ENCODE results near the gene TEKTIP1. TPM values are rescaled to one million over a fixed set of nuclear protein-coding genes. Genes with fewer than 3 reads are reported as not detected.

The TEKTIP1 gene
- total RNA-seq, 1 experiment from 2014 or later = not detected

Other genes starting within 250 kb of the TEKTIP1 start
- 1.7 and 2.2 TPM in 2 replicates for gene NFIC, start 172.6 kb upstream of the TEKTIP1 start, total RNA-seq (2014; rRNA removed; shearing (Covaris generic))
- gene SMIM24, start 58.6 kb upstream of the TEKTIP1 start, total RNA-seq (2014; rRNA removed; shearing (Covaris generic)) = 6.0 and 10.9 TPM in 2 replicates
- not detected in 2 replicates for gene SMIM44, start 55.7 kb upstream of the TEKTIP1 start, total RNA-seq (2014; rRNA removed; shearing (Covaris generic))
- 24.1 and 32.1 TPM in 2 replicates for gene DOHH, start 38.5 kb upstream of the TEKTIP1 start, total RNA-seq (2014; rRNA removed; shearing (Covaris generic))
- gene FZR1, start 32.9 kb upstream of the TEKTIP1 start, total RNA-seq (2014; rRNA removed; shearing (Covaris generic)) = 71.6 and 76.6 TPM in 2 replicates
- 34.6 and 42.3 TPM in 2 replicates for gene MFSD12, start 18.4 kb downstream of the TEKTIP1 start, total RNA-seq (2014; rRNA removed; shearing (Covaris generic))
- gene HMG20B, start 33.8 kb downstream of the TEKTIP1 start, total RNA-seq (2014; rRNA removed; shearing (Covaris generic)) = 109 and 124 TPM in 2 replicates
- 0.11 and 0.21 TPM in 2 replicates for gene GIPC3, start 46.3 kb downstream of the TEKTIP1 start, total RNA-seq (2014; rRNA removed; shearing (Covaris generic))
- 0.18 and 0.45 TPM in 2 replicates for gene TBXA2R, start 67.7 kb downstream of the TEKTIP1 start, total RNA-seq (2014; rRNA removed; shearing (Covaris generic))
- 44.0 and 46.4 TPM in 2 replicates for gene CACTIN, start 87.6 kb downstream of the TEKTIP1 start, total RNA-seq (2014; rRNA removed; shearing (Covaris generic))
- gene PIP5K1C, start 161.3 kb downstream of the TEKTIP1 start, total RNA-seq (2014; rRNA removed; shearing (Covaris generic)) = 13.7 and 15.6 TPM in 2 replicates
- 10.7 and 18.8 TPM in 2 replicates for gene TJP3, start 169.2 kb downstream of the TEKTIP1 start, total RNA-seq (2014; rRNA removed; shearing (Covaris generic))
- 36.8 and 37.3 TPM in 2 replicates for gene APBA3, start 222.5 kb downstream of the TEKTIP1 start, total RNA-seq (2014; rRNA removed; shearing (Covaris generic))
- 56.3 and 62.1 TPM in 2 replicates for gene MRPL54, start 223.5 kb downstream of the TEKTIP1 start, total RNA-seq (2014; rRNA removed; shearing (Covaris generic))
- gene RAX2, start 233.1 kb downstream of the TEKTIP1 start, total RNA-seq (2014; rRNA removed; shearing (Covaris generic)) = not detected in 2 replicates
- gene MATK, start 247.2 kb downstream of the TEKTIP1 start, total RNA-seq (2014; rRNA removed; shearing (Covaris generic)) = 19.1 and 22.8 TPM in 2 replicates

All from H7 (cell line).